ENCODE data around the gene SEMA3E. TPM values are rescaled to one million over a fixed set of nuclear protein-coding genes. Genes with fewer than 3 reads are reported as not detected.
A peak's percentile ranks its signal among the peaks of the same experiment; 100 is the strongest.

Gene SEMA3E
- total and polyA plus RNA-seq, 2 donors = 1.8 to 3.1 TPM

- H3K4me3 ChIP-seq (ENCODE audit: low read length in 2 of 2) = no peak overlapping the region
- H3K9me3 ChIP-seq (ENCODE audit: control insufficient read depth in 2 of 2, insufficient read depth in 1 of 2, low read length in 1 of 2) = no peaks in the 10 kb centered on the region
- no peak for DNase-seq (ENCODE audit: low read depth in 6 of 9, low spot score in 9 of 9)
Observed at GRCh38 chr7:83649701-83650100, 762 bp upstream of the SEMA3E start.

DNA sequence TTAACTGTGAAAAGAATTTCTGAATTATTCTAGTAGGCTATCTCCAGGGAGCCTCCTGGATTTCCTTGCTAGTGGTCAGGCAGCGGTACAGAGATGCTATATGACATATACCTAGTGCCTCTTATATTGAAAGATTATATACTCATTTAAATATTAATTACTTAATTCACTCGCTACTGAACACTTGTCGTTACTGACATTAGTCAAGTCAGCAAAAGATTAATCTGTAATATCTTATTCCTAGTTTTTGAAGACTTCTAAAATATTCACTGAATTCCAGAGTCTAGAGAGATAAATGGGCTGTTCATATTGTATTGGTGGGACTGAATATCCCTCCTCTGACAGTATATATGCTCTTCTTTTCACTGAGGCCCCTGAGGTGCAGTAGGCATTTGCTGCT, 2.9 kb downstream of the SEMA3E start:
- WGBS = 93% methylated on average over 3 of the region's 3 CpGs
- Histone ChIP-seq H3K4me1 (ENCODE audit: control insufficient read depth in 2 of 2, insufficient read depth in 2 of 2, low read length in 2 of 2) (no peaks in the 10 kb centered on the region), H3K4me3 (ENCODE audit: low read length in 2 of 2) (no peak overlapping the region)

More at GRCh38 chr7:83649701-83650100, 762 bp upstream of the SEMA3E start:
- H3K27ac ChIP-seq (ENCODE audit: low read depth in 1 of 2, low read length in 1 of 2) = no peak overlapping the region
- H3K27me3 ChIP-seq (ENCODE audit: control insufficient read depth in 2 of 2, insufficient read depth in 1 of 2, low read length in 1 of 2) = peaks cover 0 to 9% of the 10 kb centered on the region in 2 donors
- H3K36me3 ChIP-seq (ENCODE audit: control insufficient read depth in 2 of 2, insufficient read depth in 2 of 2, low read length in 1 of 2) = no peaks in the 10 kb centered on the region
- H3K4me1 ChIP-seq (ENCODE audit: control insufficient read depth in 2 of 2, insufficient read depth in 2 of 2, low read length in 2 of 2) = no peaks in the 10 kb centered on the region

GRCh38 chr7:83643739-83644138, 5.2 kb downstream of the SEMA3E start:
- no peak for DNase-seq (ENCODE audit: low read depth in 6 of 9, low spot score in 9 of 9)
- Histone ChIP-seq H3K4me3 (ENCODE audit: low read length in 2 of 2) (no peak overlapping the region), H3K4me1 (ENCODE audit: control insufficient read depth in 2 of 2, insufficient read depth in 2 of 2, low read length in 2 of 2) (no peaks in the 10 kb centered on the region), H3K27me3 (ENCODE audit: control insufficient read depth in 2 of 2, insufficient read depth in 1 of 2, low read length in 1 of 2) (peaks cover 0 to 5% of the 10 kb centered on the region in 2 donors), H3K36me3 (ENCODE audit: control insufficient read depth in 2 of 2, insufficient read depth in 2 of 2, low read length in 1 of 2) (no peaks in the 10 kb centered on the region), H3K9me3 (ENCODE audit: control insufficient read depth in 2 of 2, insufficient read depth in 1 of 2, low read length in 1 of 2) (no peaks in the 10 kb centered on the region), H3K27ac (ENCODE audit: low read depth in 1 of 2, low read length in 1 of 2) (no peak overlapping the region)

More for the DNA sequence above, 2.9 kb downstream of the SEMA3E start:
- H3K27ac ChIP-seq (ENCODE audit: low read depth in 1 of 2, low read length in 1 of 2) = no peak overlapping the region
- no peaks in the 10 kb centered on the region for H3K9me3 ChIP-seq (ENCODE audit: control insufficient read depth in 2 of 2, insufficient read depth in 1 of 2, low read length in 1 of 2)
- DNase-seq (ENCODE audit: low read depth in 6 of 9, low spot score in 9 of 9) = no peak
- peaks cover 0 to 9% of the 10 kb centered on the region in 2 donors for H3K27me3 ChIP-seq (ENCODE audit: control insufficient read depth in 2 of 2, insufficient read depth in 1 of 2, low read length in 1 of 2)
- no peaks in the 10 kb centered on the region for H3K36me3 ChIP-seq (ENCODE audit: control insufficient read depth in 2 of 2, insufficient read depth in 2 of 2, low read length in 1 of 2)

DNA sequence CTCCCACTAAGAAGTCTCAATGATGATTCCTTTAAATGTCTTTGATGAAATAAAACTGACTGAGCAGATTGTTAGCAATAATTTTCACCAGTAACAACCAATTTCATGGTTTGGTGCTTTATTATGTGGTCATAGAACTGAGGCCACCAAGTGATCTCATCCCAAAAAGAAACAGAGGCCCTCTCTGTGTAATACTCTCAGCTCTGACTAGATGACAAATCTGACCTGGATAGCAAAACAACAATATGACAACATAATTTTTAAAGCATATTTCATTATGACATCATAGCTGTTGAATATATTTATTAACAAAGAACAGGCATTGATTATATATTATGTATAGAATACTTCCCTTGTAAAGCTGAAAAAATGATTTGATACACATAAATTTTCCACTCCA, 5.9 kb downstream of the SEMA3E start:
- DNase-seq (ENCODE audit: low read depth in 6 of 9, low spot score in 9 of 9) = no peak
- no peaks in the 10 kb centered on the region for H3K36me3 ChIP-seq (ENCODE audit: control insufficient read depth in 2 of 2, insufficient read depth in 2 of 2, low read length in 1 of 2)
- H3K4me3 ChIP-seq (ENCODE audit: low read length in 2 of 2) = no peak overlapping the region
- no peaks in the 10 kb centered on the region for H3K27me3 ChIP-seq (ENCODE audit: control insufficient read depth in 2 of 2, insufficient read depth in 1 of 2, low read length in 1 of 2)
- no peaks in the 10 kb centered on the region for H3K4me1 ChIP-seq (ENCODE audit: control insufficient read depth in 2 of 2, insufficient read depth in 2 of 2, low read length in 2 of 2)
- no peak overlapping the region for H3K27ac ChIP-seq (ENCODE audit: low read depth in 1 of 2, low read length in 1 of 2)
- no peaks in the 10 kb centered on the region for H3K9me3 ChIP-seq (ENCODE audit: control insufficient read depth in 2 of 2, insufficient read depth in 1 of 2, low read length in 1 of 2)

GRCh38 chr7:83640731-83641537, 8.0 kb downstream of the SEMA3E start:
- Histone ChIP-seq H3K27me3 (ENCODE audit: control insufficient read depth in 2 of 2, insufficient read depth in 1 of 2, low read length in 1 of 2) (no peaks in the 10 kb centered on the region), H3K36me3 (ENCODE audit: control insufficient read depth in 2 of 2, insufficient read depth in 2 of 2, low read length in 1 of 2) (no peaks in the 10 kb centered on the region), H3K4me3 (ENCODE audit: low read length in 2 of 2) (no peak overlapping the region), H3K27ac (ENCODE audit: low read depth in 1 of 2, low read length in 1 of 2) (peak overlapping the region in 1 of 2 donors; percentile 52), H3K4me1 (ENCODE audit: control insufficient read depth in 2 of 2, insufficient read depth in 2 of 2, low read length in 2 of 2) (no peaks in the 10 kb centered on the region), H3K9me3 (ENCODE audit: control insufficient read depth in 2 of 2, insufficient read depth in 1 of 2, low read length in 1 of 2) (no peaks in the 10 kb centered on the region)
- no peak for DNase-seq (ENCODE audit: low read depth in 6 of 9, low spot score in 9 of 9)
- 92% methylated on average over 1 of the region's 1 CpG for WGBS

DNA sequence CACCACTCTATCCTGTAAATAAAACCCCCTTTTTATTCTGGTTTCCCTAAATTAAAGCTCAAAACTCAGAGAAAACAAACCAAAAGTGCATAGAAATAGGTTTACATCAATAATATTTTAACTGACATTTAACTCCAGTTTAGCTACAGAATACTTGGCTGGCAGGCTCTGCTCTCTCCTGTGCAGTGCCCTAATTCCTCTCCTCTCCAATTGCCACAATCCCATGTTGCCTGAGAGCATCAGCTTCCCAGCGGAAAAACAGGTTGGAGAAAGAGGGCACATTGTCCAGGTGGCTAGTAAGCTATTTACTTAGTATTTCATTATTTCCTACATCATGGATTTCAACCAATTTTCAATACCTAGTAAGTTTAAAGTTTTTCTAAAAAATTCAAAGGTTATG, 8.7 kb downstream of the SEMA3E start:
- H3K4me1 ChIP-seq (ENCODE audit: control insufficient read depth in 2 of 2, insufficient read depth in 2 of 2, low read length in 2 of 2) = no peaks in the 10 kb centered on the region
- no peaks in the 10 kb centered on the region for H3K9me3 ChIP-seq (ENCODE audit: control insufficient read depth in 2 of 2, insufficient read depth in 1 of 2, low read length in 1 of 2)
- no peaks in the 10 kb centered on the region for H3K27me3 ChIP-seq (ENCODE audit: control insufficient read depth in 2 of 2, insufficient read depth in 1 of 2, low read length in 1 of 2)
- no peak for DNase-seq (ENCODE audit: low read depth in 6 of 9, low spot score in 9 of 9)
- 89% methylated on average over 1 of the region's 1 CpG for WGBS
- no peak overlapping the region for H3K4me3 ChIP-seq (ENCODE audit: low read length in 2 of 2)
- H3K36me3 ChIP-seq (ENCODE audit: control insufficient read depth in 2 of 2, insufficient read depth in 2 of 2, low read length in 1 of 2) = no peaks in the 10 kb centered on the region
- H3K27ac ChIP-seq (ENCODE audit: low read depth in 1 of 2, low read length in 1 of 2) = no peak overlapping the region

DNA sequence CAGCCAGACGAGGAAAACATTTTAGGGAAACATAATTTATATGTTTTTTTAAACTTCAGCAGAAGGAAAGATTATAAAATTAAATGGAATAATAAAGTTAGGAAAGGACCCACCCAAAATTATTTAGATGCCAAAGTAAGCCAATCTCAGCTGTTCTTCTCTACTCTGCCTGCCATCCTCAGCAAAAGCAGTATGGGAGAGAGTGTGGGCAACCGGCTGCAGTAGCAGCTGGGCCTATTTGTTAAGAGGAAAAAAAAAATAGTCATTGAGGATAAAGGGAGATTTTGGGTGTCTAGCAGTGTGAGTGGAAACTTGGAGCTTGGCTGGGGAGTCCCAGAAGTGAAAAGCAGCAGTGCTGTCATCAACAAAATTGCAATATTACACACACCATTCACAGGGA, 15.4 kb downstream of the SEMA3E start:
- no peak for DNase-seq (ENCODE audit: low read depth in 6 of 9, low spot score in 9 of 9)
- no peaks in the 10 kb centered on the region for H3K4me1 ChIP-seq (ENCODE audit: control insufficient read depth in 2 of 2, insufficient read depth in 2 of 2, low read length in 2 of 2)
- 91% methylated on average over 2 of the region's 2 CpGs for WGBS
- no peaks in the 10 kb centered on the region for H3K36me3 ChIP-seq (ENCODE audit: control insufficient read depth in 2 of 2, insufficient read depth in 2 of 2, low read length in 1 of 2)
- no peak overlapping the region for H3K27ac ChIP-seq (ENCODE audit: low read depth in 1 of 2, low read length in 1 of 2)
- no peak overlapping the region for H3K4me3 ChIP-seq (ENCODE audit: low read length in 2 of 2)
- peaks cover 0 to 6% of the 10 kb centered on the region in 2 donors for H3K9me3 ChIP-seq (ENCODE audit: control insufficient read depth in 2 of 2, insufficient read depth in 1 of 2, low read length in 1 of 2)
- no peaks in the 10 kb centered on the region for H3K27me3 ChIP-seq (ENCODE audit: control insufficient read depth in 2 of 2, insufficient read depth in 1 of 2, low read length in 1 of 2)

GRCh38 chr7:83629117-83629880, 19.6 kb downstream of the SEMA3E start:
- Histone ChIP-seq H3K36me3 (ENCODE audit: control insufficient read depth in 2 of 2, insufficient read depth in 2 of 2, low read length in 1 of 2) (no peaks in the 10 kb centered on the region), H3K27me3 (ENCODE audit: control insufficient read depth in 2 of 2, insufficient read depth in 1 of 2, low read length in 1 of 2) (no peaks in the 10 kb centered on the region), H3K27ac (ENCODE audit: low read depth in 1 of 2, low read length in 1 of 2) (no peak overlapping the region), H3K9me3 (ENCODE audit: control insufficient read depth in 2 of 2, insufficient read depth in 1 of 2, low read length in 1 of 2) (peaks cover 0 to 6% of the 10 kb centered on the region in 2 donors), H3K4me1 (ENCODE audit: control insufficient read depth in 2 of 2, insufficient read depth in 2 of 2, low read length in 2 of 2) (no peaks in the 10 kb centered on the region), H3K4me3 (ENCODE audit: low read length in 2 of 2) (no peak overlapping the region)
- WGBS = 83% methylated on average over 12 of the region's 12 CpGs
- DNase-seq (ENCODE audit: low read depth in 6 of 9, low spot score in 9 of 9) = no peak

DNA sequence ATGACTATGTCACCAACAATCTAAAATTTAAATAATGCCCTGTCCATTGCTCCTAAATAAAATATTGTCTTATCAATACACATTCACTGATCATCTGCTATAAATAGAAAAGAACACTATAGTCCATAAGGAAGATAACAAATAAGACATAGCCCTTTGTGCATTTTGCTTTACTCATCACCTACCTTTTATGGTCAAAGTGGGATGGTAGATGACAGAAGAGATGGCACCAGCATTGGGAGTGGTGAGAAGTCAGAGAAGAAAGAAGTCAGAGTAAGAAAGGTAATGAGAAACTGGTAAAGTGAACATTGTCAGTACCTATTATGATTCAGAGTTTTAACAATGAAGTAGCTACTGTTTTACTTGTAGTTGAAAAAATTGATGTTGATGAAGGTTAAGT, 31.1 kb downstream of the SEMA3E start:
- no peak overlapping the region for H3K4me3 ChIP-seq (ENCODE audit: low read length in 2 of 2)
- H3K27ac ChIP-seq (ENCODE audit: low read depth in 1 of 2, low read length in 1 of 2) = no peak overlapping the region
- no peaks in the 10 kb centered on the region for H3K9me3 ChIP-seq (ENCODE audit: control insufficient read depth in 2 of 2, insufficient read depth in 1 of 2, low read length in 1 of 2)
- DNase-seq (ENCODE audit: low read depth in 6 of 9, low spot score in 9 of 9) = no peak
- no peaks in the 10 kb centered on the region for H3K27me3 ChIP-seq (ENCODE audit: control insufficient read depth in 2 of 2, insufficient read depth in 1 of 2, low read length in 1 of 2)
- no peaks in the 10 kb centered on the region for H3K36me3 ChIP-seq (ENCODE audit: control insufficient read depth in 2 of 2, insufficient read depth in 2 of 2, low read length in 1 of 2)
- no peaks in the 10 kb centered on the region for H3K4me1 ChIP-seq (ENCODE audit: control insufficient read depth in 2 of 2, insufficient read depth in 2 of 2, low read length in 2 of 2)

All from thymus (tissue), 11 donors.